GM18907 (cell line): ENCODE data around the gene PRR35.

Experiments
- ATAC-seq: cut with Tn5 transposase; IDR thresholded peaks from one replicate; pipeline ENCODE4 v1.9.1; 2021; ENCODE audit warnings: mild to moderate bottlenecking, moderate library complexity; ENCODE audit not compliant: unreplicated experiment

PRR35 gene

GRCh38 chr16:561957-562938 lies 2.1 kb downstream of the PRR35 start:
- ATAC-seq = no peak

- no peak for ATAC-seq
Observed at GRCh38 chr16:563072-563644, 3.0 kb downstream of the PRR35 start.

GRCh38 chr16:564690-565418 lies 4.7 kb downstream of the PRR35 start:
- ATAC-seq = no peak

- no peak for ATAC-seq
Observed at GRCh38 chr16:565419-566330, 5.5 kb downstream of the PRR35 start.

- no peak for ATAC-seq
Observed at GRCh38 chr16:566475-567372, 6.5 kb downstream of the PRR35 start, which contains the start of gene NHLRC4. TSS of gene NHLRC4 (plus strand) at chr16:567005. CDS start at chr16:568048, 1,043 bp downstream.

- no peak for ATAC-seq
Observed at GRCh38 chr16:567373-568256, 7.4 kb downstream of the PRR35 start.

- no peak for ATAC-seq
Observed at GRCh38 chr16:568401-569258, 8.4 kb downstream of the PRR35 start.

GRCh38 chr16:569445-570254 lies 9.5 kb downstream of the PRR35 start, which contains the start of gene PIGQ:
TSS of gene PIGQ (plus strand) at chr16:569968. CDS start at chr16:574075, 4,107 bp downstream.
- peak; percentile 46 for ATAC-seq

- ATAC-seq = no peak
Observed at GRCh38 chr16:572865-573650, 12.9 kb downstream of the PRR35 start.

- ATAC-seq = no peak
Observed at GRCh38 chr16:574021-574760, 14.0 kb downstream of the PRR35 start.

GRCh38 chr16:575354-576196 lies 15.4 kb downstream of the PRR35 start:
- no peak for ATAC-seq

- no peak for ATAC-seq
Observed at GRCh38 chr16:576197-576822, 16.1 kb downstream of the PRR35 start.

GRCh38 chr16:576823-577201 lies 16.6 kb downstream of the PRR35 start:
- ATAC-seq = no peak

- ATAC-seq = no peak
Observed at GRCh38 chr16:577796-578195, 17.6 kb downstream of the PRR35 start.
